Kidney (tissue), 14 donors: ENCODE data around the gene TRRAP. TPM values are rescaled to one million over a fixed set of nuclear protein-coding genes. Genes with fewer than 3 reads are reported as not detected.

Experiments used
- DNase-seq, 5 donors: peaks; one replicate each; pipeline ENCODE4 v3.0.0-alpha.2; 2013 to 2020
- FAIRE-seq: peaks from 2 replicates; lab custom pipeline; 2012; peaks lifted over from hg19 to GRCh38; lab: Jason Lieb, UNC
- H3K27ac ChIP-seq, 2 donors: one replicate each; pipeline ENCODE4 v1.7.0; 2013; ENCODE audit warnings: low read depth in 2 of 2, low read length in 2 of 2, inconsistent platforms in 1 of 2
- H3K27me3 ChIP-seq: one replicate; pipeline ENCODE4 v1.7.1; 2013; ENCODE audit warnings: low read length, inconsistent platforms; ENCODE audit not compliant: control insufficient read depth, insufficient read depth
- H3K36me3 ChIP-seq, 3 donors: one replicate each; pipeline versions ENCODE4 v1.7.0 to v1.7.1; 2013; ENCODE audit warnings: low read length in 3 of 3, control low read depth in 1 of 3, inconsistent platforms in 1 of 3; ENCODE audit not compliant: insufficient read depth in 3 of 3, control insufficient read depth in 2 of 3
- H3K4me1 ChIP-seq, 3 donors: one replicate each; pipeline versions ENCODE4 v1.7.0 to v1.7.1; 2013; ENCODE audit warnings: low read length in 3 of 3, inconsistent platforms in 1 of 3, low read depth in 1 of 3; ENCODE audit not compliant: control insufficient read depth in 2 of 3, insufficient read depth in 2 of 3
- H3K4me3 ChIP-seq, 3 donors: one replicate each; pipeline versions ENCODE4 v1.7.0 to v1.8.1; 2013; ENCODE audit warnings: low read length in 3 of 3, control low read depth in 1 of 3, inconsistent platforms in 1 of 3
- H3K9ac ChIP-seq, 3 donors: one replicate each; pipeline versions ENCODE4 v1.7.0 to v1.7.1; 2013; ENCODE audit warnings: low read length in 3 of 3, control low read depth in 1 of 3, inconsistent platforms in 1 of 3
- H3K9me3 ChIP-seq, 3 donors: one replicate each; pipeline versions ENCODE4 v1.7.0 to v1.7.1; 2013; ENCODE audit warnings: low read length in 3 of 3, control low read depth in 1 of 3, inconsistent platforms in 1 of 3; ENCODE audit not compliant: control insufficient read depth in 2 of 3, insufficient read depth in 1 of 3
- CTCF ChIP-seq: IDR thresholded peaks from 3 replicates; pipeline ENCODE4 v1.5.1; 2012; ENCODE audit warnings: mild to moderate bottlenecking, moderate library complexity, borderline replicate concordance; ENCODE audit not compliant: insufficient read depth; ENCODE audit errors: extremely low read depth
- intact Hi-C: fragments of 100-400 bp; cut with DNase I; formaldehyde crosslinking; loops from one replicate; pipeline ENCODE4 v1.11.1; 2022
- polyA plus RNA-seq: library from polyadenylated mRNA; stranded (reverse); fragments of 350-450 nt; fragmentation: Illumina TruSeq; extraction: RNeasy Lipid Tissue Mini Kit (QIAGEN cat#74804); gene quantifications from one replicate; pipeline ENCODE4 v1.2.3, GENCODE V29; 2014; ENCODE audit warnings: low read depth, low replicate concordance; ENCODE audit not compliant: insufficient read depth
- total RNA-seq: library from RNA; stranded (reverse); fragmentation: NEBNext Ultra II Directional; extraction: Animal tissue kit (Norgen Biotek cat#: 25700); gene quantifications from one replicate; pipeline ENCODE4 v1.2.1, GENCODE V29; 2021
- donor health status: control.
- donor health status: control.
- donor health status: control.
- donor health status: control.
- donor health status: control.
- donor health status: DM: yes; HTN: yes; CAD: no.
- donor health status: Normal renal cell carcinoma (clear cell type).

TRRAP gene
- total and polyA plus RNA-seq, 2 donors from 2014 or later, result 7.0 to 47.7 TPM

DNA sequence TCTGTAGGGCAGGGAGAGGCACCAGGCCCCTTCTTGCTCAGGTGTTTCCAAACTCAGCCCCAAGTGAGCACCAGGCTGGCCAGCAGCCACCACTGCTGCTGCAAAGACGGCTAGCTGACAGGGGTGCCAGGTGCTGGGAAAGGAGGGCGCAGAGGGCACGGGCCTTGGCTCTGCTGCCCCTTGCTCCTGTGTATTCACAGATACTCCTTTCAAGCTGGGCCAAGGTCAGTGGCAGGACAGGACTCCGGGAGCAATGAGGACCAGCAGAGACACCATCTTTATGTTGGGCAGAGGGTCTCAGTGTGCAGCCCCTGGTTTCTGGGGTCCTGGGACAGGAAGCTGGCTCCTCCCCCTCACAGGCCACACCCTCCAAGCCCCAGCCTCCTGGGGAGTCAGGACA is 155.4 kb downstream of the TRRAP start:
- FAIRE-seq (no peak), DNase-seq (no peak)
- intact Hi-C loops, result no loop called here
- no peaks in the 10 kb centered on the region for H3K27me3 ChIP-seq
- H3K27ac ChIP-seq, result no peak overlapping the region
- no peaks in the 10 kb centered on the region for H3K9me3 ChIP-seq
- no peak overlapping the region for H3K4me3 ChIP-seq
- no peak for TF ChIP-seq CTCF
- H3K9ac ChIP-seq, result no peak overlapping the region
- H3K36me3 ChIP-seq, result peaks cover 8 to 74% (median 49%) of the 10 kb centered on the region in 3 donors
- H3K4me1 ChIP-seq, result peaks cover 0 to 5% (median 0%) of the 10 kb centered on the region in 3 donors

GRCh38 chr7:99034932-99035722 is 156.8 kb downstream of the TRRAP start:
- FAIRE-seq, result no peak

GRCh38 chr7:99035723-99036545 is 157.6 kb downstream of the TRRAP start:
- no peaks in the 10 kb centered on the region for H3K9me3 ChIP-seq
- no peak overlapping the region for H3K27ac ChIP-seq
- H3K36me3 ChIP-seq, result peaks cover 8 to 66% (median 39%) of the 10 kb centered on the region in 3 donors
- peaks cover 0 to 3% (median 3%) of the 10 kb centered on the region in 3 donors for H3K4me1 ChIP-seq
- DNase-seq (no peak), FAIRE-seq (no peak)
- H3K4me3 ChIP-seq, result no peak overlapping the region
- no peak for TF ChIP-seq CTCF
- H3K9ac ChIP-seq, result no peak overlapping the region
- intact Hi-C loops, result no loop called here
- no peaks in the 10 kb centered on the region for H3K27me3 ChIP-seq

More at GRCh38 chr7:99034932-99035722, 156.8 kb downstream of the TRRAP start:
- Histone ChIP-seq H3K27me3 (no peaks in the 10 kb centered on the region), H3K4me3 (no peak overlapping the region), H3K4me1 (peaks cover 0 to 3% (median 0%) of the 10 kb centered on the region in 3 donors), H3K27ac (no peak overlapping the region), H3K9ac (no peak overlapping the region), H3K36me3 (peaks cover 8 to 68% (median 42%) of the 10 kb centered on the region in 3 donors), H3K9me3 (no peaks in the 10 kb centered on the region)
- no peak for DNase-seq
- intact Hi-C loops, result no loop called here
- no peak for TF ChIP-seq CTCF
